Upper lobe of right lung (tissue), 1 donor: ENCODE results near the gene SNAPC2. TPM values are rescaled to one million over a fixed set of nuclear protein-coding genes. Genes with fewer than 3 reads are reported as not detected.
A peak's percentile ranks its signal among the peaks of the same experiment; 100 is the strongest.
"Not testable (repeated sequence)": the region's sequence is repeated elsewhere in the genome, so short reads cannot be mapped to it uniquely, and the experiment has no call there.

Experiments used
- ATAC-seq: fragments of 200-7000 bp; cut with Tn5 transposase; one replicate; pipeline ENCODE4 v1.9.1; 2020; ENCODE audit warnings: mild to moderate bottlenecking, moderate library complexity
- DNase-seq: peaks from one replicate; pipeline ENCODE4 v3.0.0-alpha.2; 2020
- H3K27ac ChIP-seq: fragments of 200-600 bp; one replicate; pipeline ENCODE4 v1.8.0; 2022
- H3K27me3 ChIP-seq: fragments of 200-600 bp; one replicate; pipeline ENCODE4 v1.8.0; 2022; ENCODE audit warnings: mild to moderate bottlenecking
- H3K36me3 ChIP-seq: fragments of 200-600 bp; one replicate; pipeline ENCODE4 v1.8.0; 2022
- H3K4me1 ChIP-seq: fragments of 200-600 bp; one replicate; pipeline ENCODE4 v1.8.0; 2022
- H3K4me3 ChIP-seq: fragments of 200-600 bp; one replicate; pipeline ENCODE4 v1.8.0; 2022; ENCODE audit warnings: mild to moderate bottlenecking
- H3K9me3 ChIP-seq: fragments of 200-600 bp; one replicate; pipeline ENCODE4 v1.8.0; 2022
- CTCF ChIP-seq: fragments of 200-600 bp; IDR thresholded peaks from one replicate; pipeline ENCODE4 v1.8.0; 2022; ENCODE audit warnings: antibody characterized with exemption
- intact Hi-C: fragments of 100-400 bp; cut with DNase I; formaldehyde crosslinking; loops from one replicate; pipeline ENCODE4 v1.11.0; 2022
- total RNA-seq: library from RNA; stranded (reverse); fragmentation: NEBNext Ultra II Directional; extraction: Animal tissue kit (Norgen Biotek cat#: 25700); gene quantifications from one replicate; pipeline ENCODE4 v1.2.1, GENCODE V29; 2021
- donor health status: DM: no; HTN: yes; CAD: no; lungs with severe emphysema.

The SNAPC2 gene
- total RNA-seq, 1 donor from 2014 or later, result 28.9 TPM

GRCh38 chr19:7927605-7928333 is 7.6 kb downstream of the SNAPC2 start:
- H3K4me1 ChIP-seq, result peaks cover 16% of the 10 kb centered on the region
- H3K4me3 ChIP-seq, result no peak overlapping the region
- no peaks in the 10 kb centered on the region for H3K9me3 ChIP-seq
- H3K27me3 ChIP-seq, result no peaks in the 10 kb centered on the region
- no peak for ATAC-seq
- intact Hi-C loops, result no loop called here
- no peak for TF ChIP-seq CTCF
- no peak for DNase-seq
- H3K36me3 ChIP-seq, result peaks cover 29% of the 10 kb centered on the region
- peak overlapping the region; percentile 24 for H3K27ac ChIP-seq

- H3K4me3 ChIP-seq, result no peak overlapping the region
- H3K27ac ChIP-seq, result peak overlapping the region; percentile 24
- peaks cover 16% of the 10 kb centered on the region for H3K4me1 ChIP-seq
Measured at GRCh38 chr19:7928334-7928706, 8.2 kb downstream of the SNAPC2 start.

GRCh38 chr19:7928741-7929701 is 8.9 kb downstream of the SNAPC2 start:
- no peak overlapping the region for H3K4me3 ChIP-seq
- peak; percentile 33 for TF ChIP-seq CTCF
- DNase-seq (no peak), ATAC-seq (no peak)
- H3K27ac ChIP-seq, result peak overlapping the region; percentile 24
- peaks cover 16% of the 10 kb centered on the region for H3K4me1 ChIP-seq
- intact Hi-C loops, result no loop called here
- peaks cover 39% of the 10 kb centered on the region for H3K36me3 ChIP-seq
- H3K27me3 ChIP-seq, result no peaks in the 10 kb centered on the region
- no peaks in the 10 kb centered on the region for H3K9me3 ChIP-seq

More at GRCh38 chr19:7928334-7928706, 8.2 kb downstream of the SNAPC2 start:
- no peaks in the 10 kb centered on the region for H3K27me3 ChIP-seq
- H3K9me3 ChIP-seq, result no peaks in the 10 kb centered on the region
- no peak for ATAC-seq
- intact Hi-C loops, result no loop called here
- no peak for DNase-seq
- H3K36me3 ChIP-seq, result peaks cover 32% of the 10 kb centered on the region
- no peak for TF ChIP-seq CTCF

- intact Hi-C loops, H3K27me3 ChIP-seq, H3K27ac ChIP-seq, H3K4me3 ChIP-seq, DNase-seq, ATAC-seq, H3K9me3 ChIP-seq: not testable (repeated sequence)
- peaks cover 49% of the 10 kb centered on the region for H3K36me3 ChIP-seq
- H3K4me1 ChIP-seq, result peaks cover 11% of the 10 kb centered on the region
Measured at GRCh38 chr19:7930030-7930429, 9.9 kb downstream of the SNAPC2 start.

GRCh38 chr19:7930765-7931164 is 10.6 kb downstream of the SNAPC2 start:
- intact Hi-C loops, result no loop called here
- Histone ChIP-seq H3K9me3 (no peaks in the 10 kb centered on the region), H3K27ac (peak overlapping the region; percentile 51), H3K4me1 (peaks cover 8% of the 10 kb centered on the region), H3K36me3 (peaks cover 56% of the 10 kb centered on the region), H3K4me3 (no peak overlapping the region), H3K27me3 (no peaks in the 10 kb centered on the region)
- DNase-seq, result no peak
- no peak for ATAC-seq
- no peak for TF ChIP-seq CTCF
